Stomach (tissue), 9 donors: ENCODE data around the gene APOH. TPM values are rescaled to one million over a fixed set of nuclear protein-coding genes. Genes with fewer than 3 reads are reported as not detected.

ENCODE experiments used
- DNase-seq, 2 donors: peaks; one replicate each; pipeline versions ENCODE4 v3.0.0 to v3.0.0-alpha.2; 2013 to 2019
- H3K27ac ChIP-seq, 5 donors: fragments of 200-600 bp in 4 of 5; sonication (generic) in 4 of 5; one replicate each; pipeline ENCODE4 v1.5.1; 2013 to 2019; ENCODE audit warnings: mild to moderate bottlenecking in 1 of 5, moderate library complexity in 1 of 5
- H3K27me3 ChIP-seq, 3 donors: fragments of 200-600 bp; sonication (generic); one replicate each; pipeline ENCODE4 v1.5.1; 2017 to 2019; ENCODE audit warnings: mixed run types in 1 of 3
- H3K36me3 ChIP-seq, 4 donors: fragments of 200-600 bp; sonication (generic); 1 replicate in 3 of 4; 2 replicates in 1 of 4; pipeline ENCODE4 v1.5.1; 2016 to 2019
- H3K4me1 ChIP-seq, 4 donors: fragments of 200-600 bp; sonication (generic); one replicate each; pipeline ENCODE4 v1.5.1; 2016 to 2019
- H3K4me3 ChIP-seq, 4 donors: fragments of 200-600 bp; sonication (generic) in 3 of 4; one replicate each; pipeline ENCODE4 v1.5.1; 2016 to 2019; ENCODE audit warnings: mild to moderate bottlenecking in 1 of 4
- H3K9me3 ChIP-seq, 4 donors: fragments of 200-600 bp; sonication (generic); one replicate each; pipeline ENCODE4 v1.5.1; 2016 to 2019
- CTCF ChIP-seq, 7 experiments: fragments of 450-650 bp in 4 of 7; fragments of 200-600 bp in 3 of 7; sonication (generic) in 3 of 7; IDR thresholded peaks; one replicate each; pipeline ENCODE4 v1.5.1; 2016 to 2019; ENCODE audit warnings: antibody characterized with exemption in 7 of 7, control low read depth in 2 of 7, mild to moderate bottlenecking in 1 of 7
- EP300 ChIP-seq: sonication (generic); formaldehyde crosslinking; IDR thresholded peaks from one replicate; pipeline ENCODE4 v1.6.1; 2017; ENCODE audit warnings: antibody characterized with exemption
- POLR2A ChIP-seq, 4 donors: fragments of 450-650 bp; IDR thresholded peaks; one replicate each; pipeline ENCODE4 v1.6.1; 2016; ENCODE audit warnings: antibody characterized with exemption in 4 of 4, control low read depth in 2 of 4, mild to moderate bottlenecking in 1 of 4, moderate library complexity in 1 of 4
- POLR2AphosphoS5 ChIP-seq, 3 donors: sonication (generic); formaldehyde crosslinking; IDR thresholded peaks; one replicate each; pipeline ENCODE4 v1.6.1; 2016; ENCODE audit warnings: antibody characterized with exemption in 3 of 3
- WGBS, 5 donors: extraction: QIAGEN DNeasy Blood & Tissue Kit in 3 of 5; methylation state at CpG; one replicate each; pipeline versions ENCODE4 v1.1.5 to v1.1.7; 2013 to 2018; 5-methylcytosine and 5-hydroxymethylcytosine counted together
- intact Hi-C: fragments of 100-400 bp; cut with DNase I; formaldehyde crosslinking; loops from one replicate; pipeline ENCODE4 v1.15.1; 2023; ENCODE audit warnings: low total_unique reads
- polyA plus RNA-seq, 3 donors: library from polyadenylated mRNA; stranded (reverse); fragments of 200-250 nt; gene quantifications; one replicate each; pipeline ENCODE4 v1.2.3, GENCODE V29; 2013
- total RNA-seq, 5 donors: library from RNA; depleted of rRNA; stranded (reverse); fragments of >200 nt; gene quantifications; one replicate each; pipeline versions ENCODE4 v1.1.0 to v1.2.3, GENCODE V29; 2014 to 2016
- donor health status: healthy with polysubstance abuse.
- donor health status: Bipolar disorder and iron deficiency.
- donor health status: healthy.

Gene APOH
- total and polyA plus RNA-seq, 8 donors = 0.87 to 22.8 (median 2.0) TPM; not detected in 3

GRCh38 chr17:66241839-66242238 is 12.6 kb upstream of the APOH start:
- intact Hi-C loops = no loop called here
- 40 to 65% (median 46%) methylated on average over 1 of the region's 1 CpG for WGBS, 5 donors
- no peak for TF ChIP-seq CTCF (IDR thresholded peaks at IDR 0.05)
- no peak for TF ChIP-seq POLR2AphosphoS5 (IDR thresholded peaks at IDR 0.05)
- TF ChIP-seq POLR2A (IDR thresholded peaks at IDR 0.05) = no peak
- no peak for TF ChIP-seq EP300
- H3K36me3 ChIP-seq = no peaks in the 10 kb centered on the region
- H3K4me3 ChIP-seq = no peak overlapping the region
- H3K27me3 ChIP-seq = no peaks in the 10 kb centered on the region
- H3K9me3 ChIP-seq = no peaks in the 10 kb centered on the region
- H3K27ac ChIP-seq = no peak overlapping the region
- no peak for DNase-seq
- no peaks in the 10 kb centered on the region for H3K4me1 ChIP-seq

- Histone ChIP-seq H3K4me1 (no peaks in the 10 kb centered on the region), H3K27me3 (no peaks in the 10 kb centered on the region), H3K4me3 (no peak overlapping the region), H3K9me3 (no peaks in the 10 kb centered on the region), H3K27ac (no peak overlapping the region), H3K36me3 (no peaks in the 10 kb centered on the region)
- no peak for DNase-seq
- 68 to 80% (median 69%) methylated on average over 3 of the region's 3 CpGs for WGBS, 5 donors
- intact Hi-C loops = no loop called here
- no peak for TF ChIP-seq EP300
- no peak for TF ChIP-seq POLR2A (IDR thresholded peaks at IDR 0.05)
- TF ChIP-seq POLR2AphosphoS5 (IDR thresholded peaks at IDR 0.05) = no peak
- TF ChIP-seq CTCF (IDR thresholded peaks at IDR 0.05) = no peak
Observed at GRCh38 chr17:66240630-66241029, 11.4 kb upstream of the APOH start.

- no peaks in the 10 kb centered on the region for H3K27me3 ChIP-seq
- H3K4me1 ChIP-seq = no peaks in the 10 kb centered on the region
- DNase-seq = no peak
- no peaks in the 10 kb centered on the region for H3K36me3 ChIP-seq
- no peak for TF ChIP-seq CTCF (IDR thresholded peaks at IDR 0.05)
- TF ChIP-seq POLR2AphosphoS5 (IDR thresholded peaks at IDR 0.05) = no peak
- no peak for TF ChIP-seq POLR2A (IDR thresholded peaks at IDR 0.05)
- TF ChIP-seq EP300 = no peak
- no peak overlapping the region for H3K4me3 ChIP-seq
- intact Hi-C loops = no loop called here
- 91 to 95% (median 92%) methylated on average over 6 of the region's 6 CpGs for WGBS, 5 donors
- no peak overlapping the region for H3K27ac ChIP-seq
- H3K9me3 ChIP-seq = no peaks in the 10 kb centered on the region
Observed at GRCh38 chr17:66240013-66240412, 10.8 kb upstream of the APOH start.

- H3K27ac ChIP-seq = no peak overlapping the region
- H3K27me3 ChIP-seq = no peaks in the 10 kb centered on the region
- no peak for DNase-seq
- H3K9me3 ChIP-seq = no peaks in the 10 kb centered on the region
- intact Hi-C loops = no loop called here
- H3K4me3 ChIP-seq = no peak overlapping the region
- 81 to 95% (median 89%) methylated on average over 3 of the region's 3 CpGs for whole genome bisulfite sequencing, 5 donors
- H3K36me3 ChIP-seq = no peaks in the 10 kb centered on the region
- no peak for TF ChIP-seq POLR2AphosphoS5 (IDR thresholded peaks at IDR 0.05)
- no peak for TF ChIP-seq EP300
- no peak for TF ChIP-seq POLR2A (IDR thresholded peaks at IDR 0.05)
- TF ChIP-seq CTCF (IDR thresholded peaks at IDR 0.05) = no peak
- peaks cover 0 to 2% (median 0%) of the 10 kb centered on the region in 4 donors for H3K4me1 ChIP-seq
Observed at GRCh38 chr17:66235377-66235994, 6.3 kb upstream of the APOH start.
